Cardiac ventricle fibroblast (primary cell): Measurements from ENCODE around the gene PCSK7. TPM values are rescaled to one million over a fixed set of nuclear protein-coding genes. Genes with fewer than 3 reads are reported as not detected.

Experiments
- total RNA-seq: library from RNA; depleted of rRNA; stranded (reverse); fragments of >200 nt; gene quantifications from 2 replicates; pipeline ENCODE4 v1.2.3, GENCODE V29; 2015

PCSK7 gene
- total RNA-seq = 24.5 and 39.0 TPM in 2 replicates

GRCh38 chr11:117231842-117232091 is at the start of gene PCSK7:
Gene PCSK7 (minus strand): TSS chr11:117232073. CDS start chr11:117229844, 2,229 bp downstream.

GRCh38 chr11:117232092-117232878 is 412 bp upstream of the PCSK7 start, which contains the start of gene RNF214:
Gene RNF214 (plus strand): TSS chr11:117232671. CDS start chr11:117234273, 1,602 bp downstream.

GRCh38 chr11:117199053-117199915 is 32.6 kb downstream of the PCSK7 start, which contains the start of gene TAGLN:
Gene TAGLN (plus strand): TSS chr11:117199370. CDS start chr11:117203014, 3,644 bp downstream.

GRCh38 chr11:117178210-117179034 is 53.5 kb downstream of the PCSK7 start, which contains the start of gene SIDT2:
Gene SIDT2 (plus strand): TSS chr11:117178743. CDS start chr11:117179264, 521 bp downstream.

Other genes with a start within 250 kb of the PCSK7 start
- gene SIK3, start 133.6 kb downstream of the PCSK7 start, total RNA-seq = 15.4 and 26.9 TPM in 2 replicates
- 46.2 and 53.0 TPM in 2 replicates for gene PAFAH1B2, start 87.8 kb downstream of the PCSK7 start, total RNA-seq
- gene SIDT2, start 53.3 kb downstream of the PCSK7 start, total RNA-seq = 36.5 and 50.5 TPM in 2 replicates
- 261 and 306 TPM in 2 replicates for gene TAGLN, start 32.7 kb downstream of the PCSK7 start, total RNA-seq
- 8.7 and 9.5 TPM in 2 replicates for gene RNF214, start 598 bp upstream of the PCSK7 start, total RNA-seq
- 2.8 and 3.2 TPM in 2 replicates for gene BACE1-AS, start 59.3 kb upstream of the PCSK7 start, total RNA-seq
- 44.4 and 53.9 TPM in 2 replicates for gene BACE1, start 84.2 kb upstream of the PCSK7 start, total RNA-seq
- 13.5 and 20.8 TPM in 2 replicates for gene CEP164, start 95.8 kb upstream of the PCSK7 start, total RNA-seq